HG03342 (cell line): ENCODE data around the gene KCP.

Source experiments
- ATAC-seq: cut with Tn5 transposase; IDR thresholded peaks from one replicate; pipeline ENCODE4 v1.9.1; 2021; ENCODE audit warnings: mild to moderate bottlenecking, moderate library complexity; ENCODE audit not compliant: unreplicated experiment

The KCP gene

GRCh38 chr7:128859232-128860157 lies 51.0 kb downstream of the KCP start:
- ATAC-seq, result no peak

GRCh38 chr7:128858380-128859231 lies 51.9 kb downstream of the KCP start:
- no peak for ATAC-seq

- ATAC-seq, result no peak
These were observed 54.3 kb downstream of the KCP start for GRCh38 chr7:128856001-128856718.

- no peak for ATAC-seq
These were observed 55.0 kb downstream of the KCP start for GRCh38 chr7:128855559-128855958.

GRCh38 chr7:128854396-128854795 lies 56.1 kb downstream of the KCP start:
- no peak for ATAC-seq

GRCh38 chr7:128853799-128854198 lies 56.7 kb downstream of the KCP start:
- no peak for ATAC-seq

GRCh38 chr7:128852537-128853254 lies 57.8 kb downstream of the KCP start:
- ATAC-seq, result no peak

- no peak for ATAC-seq
These were observed 60.6 kb downstream of the KCP start for GRCh38 chr7:128849804-128850490.

GRCh38 chr7:128849156-128849515 lies 61.4 kb downstream of the KCP start:
- ATAC-seq, result no peak

- no peak for ATAC-seq
These were observed 62.0 kb downstream of the KCP start for GRCh38 chr7:128848289-128849155.

- ATAC-seq, result no peak
These were observed 62.7 kb downstream of the KCP start for GRCh38 chr7:128847721-128848211.

- no peak for ATAC-seq
These were observed 63.6 kb downstream of the KCP start for GRCh38 chr7:128846781-128847444.

GRCh38 chr7:128845987-128846386 lies 64.5 kb downstream of the KCP start:
- ATAC-seq, result no peak

GRCh38 chr7:128845475-128845874 lies 65.0 kb downstream of the KCP start:
- ATAC-seq, result no peak

- ATAC-seq, result no peak
These were observed 65.7 kb downstream of the KCP start for GRCh38 chr7:128844777-128845311.

- ATAC-seq, result no peak
These were observed 66.4 kb downstream of the KCP start for GRCh38 chr7:128843938-128844621.
